Activated CD8-positive, alpha-beta memory T cell treated with anti-CD3 and anti-CD28 coated beads for 4 hours (primary cell): ENCODE data around the gene KLK1.
A peak's percentile ranks its signal among the peaks of the same experiment; 100 is the strongest.
"Not testable (repeated sequence)": the region's sequence is repeated elsewhere in the genome, so short reads cannot be mapped to it uniquely, and the experiment has no call there.

ENCODE experiments used
- DNase-seq, 2 donors: peaks; one replicate each; pipeline ENCODE4 v3.0.0-alpha.2; 2020; ENCODE audit warnings: low read depth in 2 of 2

Gene KLK1

DNA sequence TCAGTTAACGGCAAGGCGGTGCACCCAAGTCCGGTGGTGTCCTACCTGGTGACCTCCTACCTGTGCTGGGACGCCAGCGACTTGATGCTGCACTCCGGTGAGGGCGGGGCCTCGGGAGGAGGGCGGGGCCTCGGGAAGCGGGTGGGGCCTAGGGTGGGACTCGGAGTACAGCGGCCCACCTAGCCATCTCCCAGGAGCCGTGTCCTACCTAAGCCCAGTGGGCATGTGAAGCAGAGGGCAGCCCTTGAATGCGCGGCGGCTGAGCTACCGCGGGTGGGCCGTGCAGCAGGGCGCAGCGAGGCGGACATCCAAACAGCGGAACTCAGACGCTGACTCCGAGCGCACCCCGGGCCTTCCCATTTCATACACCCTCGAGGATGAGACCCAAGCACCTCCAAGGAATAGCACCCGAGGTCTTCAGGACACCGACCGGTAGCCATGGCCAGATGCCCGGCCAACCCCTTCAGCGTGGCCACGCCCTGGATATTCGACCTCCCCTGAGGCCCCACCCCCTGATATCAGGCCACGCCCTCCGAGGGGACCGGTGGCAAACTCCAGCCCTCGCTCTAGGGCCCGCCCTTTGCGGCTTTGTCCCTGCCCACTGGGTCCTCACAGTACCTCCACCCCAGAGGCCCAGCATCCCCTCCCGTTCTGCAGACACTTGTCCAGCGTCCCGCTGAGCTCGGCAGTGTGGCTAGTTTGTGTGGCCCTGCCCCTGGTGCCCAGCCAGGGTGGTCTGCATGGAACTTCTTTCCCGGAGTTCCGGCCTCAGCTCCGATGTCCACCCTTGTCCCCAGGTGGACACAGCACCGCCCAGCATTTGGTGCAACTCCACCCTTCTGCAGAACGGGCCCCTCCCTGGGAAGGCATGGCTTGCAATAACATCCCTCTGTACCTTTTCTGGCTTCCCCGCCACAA lies 5.4 kb downstream of the KLK1 start:
- DNase-seq: no peak

- no peak for DNase-seq
Measured at GRCh38 chr19:50815439-50815838, 8.1 kb downstream of the KLK1 start.

DNA sequence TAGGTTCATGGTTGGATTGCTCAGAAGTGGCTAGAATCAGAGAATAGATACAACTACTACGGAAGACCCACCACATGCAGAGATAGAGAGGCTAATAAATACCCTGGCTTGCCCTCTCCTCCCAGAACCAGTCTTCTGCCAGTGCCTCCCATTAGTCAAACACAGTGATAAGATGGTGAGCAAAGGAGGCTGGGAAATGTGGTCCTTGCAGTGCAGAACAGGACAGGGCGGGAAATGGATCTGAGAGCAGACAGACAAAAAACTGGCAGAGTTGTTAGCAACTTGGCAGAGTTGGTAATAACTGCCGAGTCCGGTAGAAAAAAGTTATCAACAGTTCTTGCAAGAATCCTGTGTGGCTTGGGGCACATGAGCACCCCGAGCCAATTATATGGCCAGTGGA lies 8.7 kb downstream of the KLK1 start:
- DNase-seq: no peak

DNA sequence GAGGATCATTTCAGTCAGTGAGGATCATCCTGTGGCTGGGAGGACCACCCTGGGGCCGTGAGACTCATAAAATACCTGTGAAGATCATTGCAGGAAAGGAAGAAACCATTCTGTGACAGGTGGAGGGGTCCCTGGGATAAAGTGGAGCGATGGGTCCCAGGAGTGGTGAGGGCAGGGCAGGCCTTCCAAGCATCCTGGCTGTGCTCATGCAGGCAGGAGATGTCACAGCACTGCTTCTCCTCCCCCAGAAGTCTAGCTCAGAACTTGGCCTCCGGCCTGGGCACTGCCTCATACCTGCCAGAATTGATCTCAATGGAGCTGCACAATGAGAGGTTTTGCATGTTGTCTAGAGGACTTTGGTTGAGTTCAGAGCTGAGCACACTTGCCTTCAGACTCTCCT lies 11.1 kb downstream of the KLK1 start:
- DNase-seq: no peak

- not testable (repeated sequence) for DNase-seq
Measured at GRCh38 chr19:50811622-50812238, 11.9 kb downstream of the KLK1 start.

DNA sequence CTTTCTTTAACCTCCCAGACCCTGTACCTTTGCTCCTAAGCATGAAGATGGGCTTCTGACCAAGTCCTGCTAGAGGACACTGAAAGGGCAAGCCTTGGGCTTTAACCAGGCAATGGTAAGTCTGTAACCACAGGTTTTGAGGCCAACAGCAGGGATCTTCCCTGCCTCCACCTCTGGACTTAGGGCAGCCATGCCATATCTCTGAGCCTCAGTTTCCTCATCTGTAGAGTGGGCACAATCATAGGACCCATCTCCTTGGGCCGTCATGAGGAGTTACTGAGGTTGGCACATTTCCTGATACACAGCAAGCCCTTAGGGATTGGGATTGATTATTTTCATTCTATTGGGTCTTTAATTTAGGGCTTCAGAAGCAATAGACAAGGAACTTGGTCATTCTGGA lies 14.7 kb downstream of the KLK1 start:
- DNase-seq: no peak

- DNase-seq: peak; percentile 96 to 98
Measured at GRCh38 chr19:50804420-50805272, 18.9 kb downstream of the KLK1 start.

DNA sequence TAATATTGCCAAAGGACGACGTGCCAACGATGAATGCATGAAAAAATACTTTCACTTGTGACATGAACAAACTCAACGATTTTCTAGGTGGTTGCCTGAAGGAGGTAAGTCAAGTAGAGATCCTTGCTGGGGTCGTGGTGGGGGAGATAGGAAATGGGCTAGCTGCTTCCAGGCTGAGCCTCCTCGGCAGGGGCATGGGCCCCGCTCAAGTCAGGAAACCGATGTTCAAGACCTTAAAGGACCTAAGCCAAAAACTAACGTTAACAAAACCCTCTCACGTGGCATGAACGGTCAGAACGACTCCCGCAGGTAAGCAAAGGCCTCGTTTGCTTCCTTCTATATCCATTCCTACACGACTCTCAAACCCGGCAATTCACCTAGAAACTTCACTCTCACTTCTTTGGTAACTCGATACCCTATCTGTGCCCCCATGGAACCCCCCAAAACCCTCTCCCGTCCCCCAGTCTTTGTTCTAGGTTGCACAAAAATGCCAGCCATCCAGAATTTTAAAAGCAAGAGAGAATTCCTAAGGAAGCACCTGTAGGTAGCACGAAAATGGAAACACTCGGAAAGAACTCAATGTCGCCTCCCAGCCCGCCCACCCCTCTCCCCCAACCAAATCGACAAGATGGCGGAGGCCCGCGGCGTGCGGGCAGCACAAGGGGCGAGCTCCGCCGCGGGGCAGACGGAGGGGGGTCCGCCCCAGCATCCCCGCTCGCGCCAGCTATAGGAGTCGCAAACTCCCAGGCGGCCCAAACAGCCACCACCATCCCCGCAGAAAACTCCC lies 19.8 kb downstream of the KLK1 start:
- DNase-seq: no peak

DNA sequence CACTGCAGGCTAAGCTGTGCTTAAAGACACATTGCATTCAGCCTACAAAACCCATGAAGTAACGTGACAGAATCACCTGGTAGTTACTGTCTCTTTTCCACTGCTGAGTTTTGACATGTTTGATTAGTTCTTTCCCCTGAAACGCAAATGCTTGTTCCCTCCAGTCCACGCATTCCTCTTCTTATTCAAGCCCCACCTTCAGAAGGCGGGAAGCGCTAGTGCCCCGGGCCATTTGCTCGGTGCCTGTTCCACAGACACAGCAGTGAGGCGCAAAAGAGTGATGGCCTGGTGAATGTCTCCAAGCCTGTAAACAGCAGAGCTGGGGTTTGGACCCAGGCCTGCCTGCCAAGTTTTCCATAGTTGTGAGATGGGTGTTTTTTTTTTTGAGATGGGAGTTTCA lies 22.5 kb downstream of the KLK1 start:
- no peak for DNase-seq

GRCh38 chr19:50799547-50799851 lies 24.1 kb downstream of the KLK1 start:
- DNase-seq: no peak

DNA sequence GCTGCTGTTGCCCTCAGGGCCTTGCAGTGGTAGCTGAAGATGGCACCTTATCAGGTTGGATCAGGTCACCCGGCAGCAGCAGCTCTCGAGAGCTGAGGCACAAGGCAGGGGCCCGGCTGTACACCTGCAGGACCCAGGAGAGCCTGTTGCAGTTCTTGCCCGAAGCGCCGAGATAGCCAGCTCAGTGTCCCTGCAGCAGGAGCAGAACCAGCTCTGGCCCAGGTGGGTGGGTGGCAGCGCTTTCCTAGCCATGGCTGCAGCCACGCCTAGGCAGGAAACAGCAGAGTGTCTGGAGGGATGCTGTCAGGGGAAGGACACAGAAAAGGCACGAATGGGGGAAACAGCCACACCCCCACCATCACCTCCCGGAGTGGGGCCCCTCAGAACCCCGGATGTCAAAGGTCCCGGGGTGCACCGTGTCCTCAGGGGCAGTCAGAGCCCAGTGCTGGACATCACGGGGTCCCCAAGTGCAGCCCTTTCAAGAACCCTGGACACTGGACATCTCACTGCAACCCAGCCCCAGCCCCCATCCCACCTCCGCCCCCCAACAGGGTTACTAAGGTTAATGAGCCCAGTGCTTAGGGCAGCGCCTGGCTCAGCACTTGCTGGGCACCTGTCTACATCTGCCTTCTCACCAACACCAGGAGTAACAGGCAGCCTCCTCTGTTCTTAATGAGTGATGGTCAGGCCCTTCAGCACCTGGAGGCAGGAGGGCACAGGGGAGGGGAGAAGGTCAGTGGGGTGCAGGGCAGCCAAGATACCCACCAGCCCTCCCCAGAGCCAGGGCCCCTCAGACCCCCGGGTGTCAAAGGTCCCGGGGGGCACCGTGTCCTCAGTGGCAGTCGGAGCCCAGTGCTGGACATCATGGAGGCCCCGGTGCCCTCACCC lies 24.7 kb downstream of the KLK1 start:
- DNase-seq: no peak

DNA sequence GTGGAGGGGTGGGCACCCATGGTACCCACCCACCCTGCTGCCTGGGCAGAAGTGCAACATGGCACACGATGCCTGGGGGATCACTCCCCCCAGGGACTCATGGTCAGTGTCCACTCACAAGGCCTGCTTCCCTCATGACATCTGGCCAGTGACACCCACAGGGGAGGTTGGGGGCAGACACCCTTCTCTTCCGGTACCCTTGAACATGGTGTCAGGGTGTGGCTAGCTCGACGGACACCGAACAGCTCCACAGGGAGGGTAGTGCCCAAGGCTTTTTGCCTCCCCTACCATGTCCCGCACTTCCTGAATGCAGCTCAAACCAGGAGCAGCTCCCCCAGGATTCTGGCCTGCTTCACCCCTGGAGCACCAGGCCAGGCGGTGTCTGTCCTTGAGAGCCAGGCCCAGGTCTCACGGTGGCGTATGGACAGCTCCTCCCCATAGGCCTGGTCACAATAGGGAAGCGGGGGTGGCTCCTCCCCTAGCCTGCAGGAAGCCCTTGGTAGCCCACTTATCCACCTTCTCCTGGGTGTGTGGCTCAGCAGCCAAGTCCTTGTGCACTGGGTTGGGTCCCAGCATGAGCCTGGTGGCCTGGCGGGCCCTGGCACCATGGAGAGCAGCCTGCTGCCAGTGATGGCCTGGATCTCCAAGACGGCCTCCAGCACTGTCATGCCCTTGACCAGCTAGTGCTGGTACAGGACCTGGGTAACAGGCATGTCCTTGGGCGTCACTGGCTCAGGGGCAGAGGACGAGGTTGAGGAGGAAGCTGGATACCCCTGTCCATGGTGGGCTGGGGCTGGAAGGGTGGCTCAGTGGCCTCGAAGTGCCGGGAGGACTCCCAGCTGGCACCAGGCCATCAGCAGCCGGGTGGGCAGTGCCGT lies 25.6 kb downstream of the KLK1 start:
- no peak for DNase-seq

DNA sequence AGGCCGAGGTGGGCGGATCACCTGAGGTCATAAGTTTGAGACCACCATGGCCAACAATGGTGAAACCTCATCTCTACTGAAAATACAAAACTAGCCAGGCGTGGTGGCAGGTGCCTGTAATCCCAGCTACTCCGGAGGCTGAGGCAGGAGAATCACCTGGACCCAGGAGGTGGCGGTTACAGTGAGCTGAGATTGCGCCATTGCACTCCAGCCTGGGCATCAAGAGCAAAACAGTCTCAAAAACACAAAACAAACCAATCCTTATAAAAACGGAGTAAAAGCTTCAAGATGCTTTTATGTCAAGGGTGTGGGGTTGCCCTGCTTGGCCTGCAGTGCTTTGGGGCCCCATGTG lies 26.2 kb downstream of the KLK1 start:
- no peak for DNase-seq

DNA sequence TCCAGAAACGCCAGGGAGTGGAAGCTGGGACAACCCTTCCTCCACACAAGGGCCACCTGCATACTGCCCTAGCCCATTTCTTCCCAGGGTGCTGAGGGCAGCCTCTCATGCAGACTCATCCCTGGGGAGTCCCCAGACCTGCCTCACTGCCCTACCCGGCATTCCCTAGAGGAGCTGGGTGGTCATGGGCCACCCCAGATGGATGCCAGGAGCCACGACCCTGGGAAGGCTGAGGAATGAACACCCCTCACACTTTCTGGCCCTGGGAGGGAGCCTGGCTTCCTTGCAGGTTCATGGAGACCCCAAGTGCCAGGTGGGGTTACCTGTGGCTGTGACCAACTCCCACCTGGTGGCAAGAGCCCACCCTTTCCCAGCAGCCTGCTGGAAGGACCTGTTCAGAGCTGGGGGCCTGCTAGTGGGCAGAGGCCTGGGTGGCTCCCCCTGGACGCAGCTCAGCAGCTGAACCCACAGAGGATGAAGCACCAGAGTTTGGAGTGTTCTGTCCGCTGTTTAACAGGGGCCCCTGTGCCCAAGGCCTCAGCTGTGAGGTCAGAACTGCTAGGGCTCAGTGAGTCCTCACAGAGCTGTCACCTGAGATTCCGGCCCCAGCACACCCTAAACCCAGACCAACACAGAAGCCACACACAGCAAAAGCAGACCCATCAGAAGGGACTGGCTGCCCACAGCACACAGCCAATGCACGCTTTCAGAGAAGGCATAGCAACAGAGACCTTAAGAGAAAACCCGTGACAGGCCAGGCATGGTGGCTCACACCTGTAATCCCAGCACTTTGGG lies 26.8 kb downstream of the KLK1 start:
- no peak for DNase-seq

- no peak for DNase-seq
Measured at GRCh38 chr19:50796128-50796633, 27.4 kb downstream of the KLK1 start.

DNA sequence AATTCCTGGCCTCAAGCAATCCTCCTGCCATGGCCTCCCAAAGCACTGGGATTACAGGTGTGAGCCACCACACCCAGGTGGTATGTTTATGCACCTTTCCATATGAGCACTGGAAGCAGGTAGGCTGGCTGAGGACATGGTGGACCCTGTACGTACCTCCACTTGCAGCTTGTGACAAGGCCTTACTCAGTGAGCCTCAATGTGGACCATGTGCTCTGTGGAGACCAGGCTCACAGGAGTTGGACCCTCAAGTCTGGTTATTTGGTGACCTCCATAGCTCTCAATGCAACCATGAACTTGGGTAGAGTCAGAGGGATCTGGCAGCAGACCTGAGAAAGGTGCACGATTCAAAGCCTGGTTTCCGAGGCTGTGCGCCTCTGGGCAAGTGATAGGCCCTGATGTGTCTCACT lies 27.9 kb downstream of the KLK1 start:
- DNase-seq: no peak

DNA sequence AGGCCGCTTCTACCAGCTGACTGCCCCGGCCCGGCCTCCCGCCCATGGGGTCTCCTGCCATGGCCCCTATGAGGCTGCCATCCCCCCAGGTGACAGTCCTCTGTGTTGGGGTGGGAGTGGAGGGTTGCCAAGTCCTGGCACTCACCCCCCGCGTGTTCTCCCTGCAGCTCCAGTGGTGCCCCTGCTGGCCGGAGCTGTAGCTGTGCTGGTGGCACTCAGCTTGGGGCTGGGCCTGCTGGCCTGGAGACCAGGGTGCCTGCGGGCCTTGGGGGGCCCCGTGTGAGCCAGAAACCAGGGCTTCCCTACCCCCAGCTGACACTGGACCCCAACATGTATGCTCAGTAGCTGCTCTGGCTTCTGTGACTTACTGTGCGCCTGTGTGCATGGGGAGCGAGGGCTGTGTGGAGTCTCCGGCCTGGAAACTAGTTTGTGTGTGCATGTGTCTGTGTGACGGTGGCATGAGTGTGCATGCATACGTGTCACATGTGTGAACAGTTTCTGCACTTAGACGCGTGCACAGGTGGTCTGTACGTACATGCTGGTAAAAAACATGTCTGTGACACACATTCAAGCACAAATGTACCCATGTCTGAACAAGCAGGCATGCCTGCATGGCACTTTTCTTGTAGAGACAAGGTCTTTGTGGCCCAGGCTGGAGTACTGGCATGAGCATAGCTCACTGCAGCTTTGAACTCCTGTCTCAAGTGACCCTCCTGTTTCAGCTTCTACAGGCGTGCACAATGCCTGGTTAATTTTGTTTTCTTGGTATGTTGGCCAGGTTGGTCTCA lies 28.5 kb downstream of the KLK1 start:
- DNase-seq: no peak
